H9 (cell line): Measurements from ENCODE around the gene NRG2. TPM values are rescaled to one million over a fixed set of nuclear protein-coding genes. Genes with fewer than 3 reads are reported as not detected.

ENCODE experiments used
- DNase-seq: peaks from one replicate; pipeline ENCODE4 v3.0.0-alpha.2; 2017
- H2AFZ ChIP-seq: one replicate; pipeline ENCODE4 v1.6.1; 2013; ENCODE audit warnings: mild to moderate bottlenecking, low read length, control low read depth, moderate library complexity
- H2AK5ac ChIP-seq: 2 replicates; pipeline ENCODE4 v1.6.1; 2013; ENCODE audit warnings: low read length, control low read depth, mixed read lengths; ENCODE audit not compliant: insufficient read length
- H2BK120ac ChIP-seq: one replicate; pipeline ENCODE4 v1.6.1; 2013; ENCODE audit warnings: low read depth, mild to moderate bottlenecking, low read length, control low read depth, inconsistent platforms; ENCODE audit not compliant: poor library complexity, severe bottlenecking
- H2BK12ac ChIP-seq: 2 replicates; pipeline ENCODE4 v1.6.1; 2013; ENCODE audit warnings: low read length, control low read depth, mixed read lengths, low read depth; ENCODE audit not compliant: insufficient read length
- H2BK15ac ChIP-seq: 2 replicates; pipeline ENCODE4 v1.6.1; 2013; ENCODE audit warnings: low read depth, low read length, control low read depth
- H2BK20ac ChIP-seq: one replicate; pipeline ENCODE4 v1.6.1; 2013; ENCODE audit warnings: low read depth, mild to moderate bottlenecking, low read length, control low read depth, inconsistent platforms; ENCODE audit not compliant: poor library complexity, severe bottlenecking
- H2BK5ac ChIP-seq: 2 replicates; pipeline ENCODE4 v1.6.1; 2013; ENCODE audit warnings: low read length, control low read depth, mixed read lengths; ENCODE audit not compliant: insufficient read length
- H3K14ac ChIP-seq: 2 replicates; pipeline ENCODE4 v1.6.1; 2013; ENCODE audit warnings: low read length, control low read depth; ENCODE audit not compliant: insufficient read depth
- H3K18ac ChIP-seq: 2 replicates; pipeline ENCODE4 v1.6.1; 2013; ENCODE audit warnings: low read depth, mild to moderate bottlenecking, mixed read lengths, low read length, control low read depth; ENCODE audit not compliant: insufficient read length
- H3K23ac ChIP-seq: 2 replicates; pipeline ENCODE4 v1.6.1; 2013; ENCODE audit warnings: low read length, control low read depth, mixed read lengths, low read depth; ENCODE audit not compliant: insufficient read length
- H3K23me2 ChIP-seq: 2 replicates; pipeline ENCODE4 v1.6.1; 2013; ENCODE audit warnings: low read depth, mild to moderate bottlenecking, mixed read lengths, low read length, control low read depth; ENCODE audit not compliant: insufficient read length, poor library complexity, severe bottlenecking
- H3K27ac ChIP-seq: 2 replicates; pipeline ENCODE4 v1.5.1; 2013; ENCODE audit warnings: low read length, control low read depth, mixed read lengths, low read depth; ENCODE audit not compliant: insufficient read length
- H3K27me3 ChIP-seq: 2 replicates; pipeline ENCODE4 v1.6.1; 2013; ENCODE audit warnings: low read length, control low read depth, inconsistent platforms; ENCODE audit not compliant: insufficient read depth
- H3K4ac ChIP-seq: 2 replicates; pipeline ENCODE4 v1.6.1; 2013; ENCODE audit warnings: low read depth, mild to moderate bottlenecking, control low read depth, inconsistent platforms, low read length, moderate library complexity
- H3K4me1 ChIP-seq: 2 replicates; pipeline ENCODE4 v1.6.1; 2013; ENCODE audit warnings: low read length, control low read depth, inconsistent platforms; ENCODE audit not compliant: insufficient read depth
- H3K4me2 ChIP-seq: 2 replicates; pipeline ENCODE4 v1.6.1; 2013; ENCODE audit warnings: low read length, control low read depth, mixed read lengths; ENCODE audit not compliant: insufficient read length, insufficient read depth
- H3K56ac ChIP-seq: 2 replicates; pipeline ENCODE4 v1.6.1; 2013; ENCODE audit warnings: low read depth, mild to moderate bottlenecking, mixed read lengths, low read length, control low read depth; ENCODE audit not compliant: insufficient read length
- H3K79me1 ChIP-seq: 2 replicates; pipeline ENCODE4 v1.6.1; 2013; ENCODE audit warnings: low read depth, mild to moderate bottlenecking, moderate library complexity, low read length, control low read depth, inconsistent platforms; ENCODE audit not compliant: insufficient read depth, poor library complexity, severe bottlenecking
- H3K79me2 ChIP-seq: 2 replicates; pipeline ENCODE4 v1.6.1; 2013; ENCODE audit warnings: low read length, control low read depth, inconsistent platforms; ENCODE audit not compliant: insufficient read depth
- H3K9ac ChIP-seq: 2 replicates; pipeline ENCODE4 v1.6.1; 2013; ENCODE audit warnings: low read length, control low read depth, mixed read lengths; ENCODE audit not compliant: insufficient read length; ENCODE audit errors: extremely low read depth
- H3K9me3 ChIP-seq: one replicate; pipeline ENCODE4 v1.6.1; 2013; ENCODE audit warnings: low read depth, low read length, inconsistent platforms; ENCODE audit not compliant: control insufficient read depth
- H3T11ph ChIP-seq: one replicate; pipeline ENCODE4 v1.6.1; 2013; ENCODE audit warnings: mild to moderate bottlenecking, low read length, control low read depth, inconsistent platforms
- H4K20me1 ChIP-seq: one replicate; pipeline ENCODE4 v1.6.1; 2013; ENCODE audit not compliant: control insufficient read depth, insufficient read length, insufficient read depth
- H4K5ac ChIP-seq: 2 replicates; pipeline ENCODE4 v1.6.1; 2013; ENCODE audit warnings: low read depth, mild to moderate bottlenecking, mixed read lengths, low read length, control low read depth; ENCODE audit not compliant: insufficient read length
- H4K8ac ChIP-seq: replicated peaks from 2 replicates; pipeline ENCODE4 v1.6.1; 2013; ENCODE audit warnings: low read length, control low read depth, mixed read lengths, low read depth; ENCODE audit not compliant: insufficient read length
- H4K91ac ChIP-seq: 2 replicates; pipeline ENCODE4 v1.6.1; 2013; ENCODE audit warnings: low read depth, mild to moderate bottlenecking, moderate library complexity, mixed read lengths, low read length, control low read depth; ENCODE audit not compliant: insufficient read length
- H3K27ac Mint-ChIP-seq, 3 experiments: 2 replicates in 2 of 3; 3 replicates in 1 of 3; pipeline ENCODE4 v1.8.0; 2020 to 2021; ENCODE audit warnings: mixed read lengths in 3 of 3, mild to moderate bottlenecking in 1 of 3, moderate library complexity in 1 of 3
- H3K27me3 Mint-ChIP-seq: 2 replicates; pipeline ENCODE4 v1.8.0; 2021; ENCODE audit warnings: low read depth, mild to moderate bottlenecking, moderate library complexity, mixed read lengths
- H3K36me3 Mint-ChIP-seq, 3 experiments: 2 replicates in 2 of 3; 3 replicates in 1 of 3; pipeline ENCODE4 v1.8.0; 2020 to 2021; ENCODE audit warnings: low read depth in 3 of 3, mixed read lengths in 3 of 3; ENCODE audit not compliant: insufficient read depth in 1 of 3
- H3K4me1 Mint-ChIP-seq, 2 experiments: 2 replicates each; pipeline ENCODE4 v1.8.0; 2020; ENCODE audit warnings: mixed read lengths in 2 of 2
- H3K4me3 Mint-ChIP-seq, 2 experiments: 2 replicates in 1 of 2; 3 replicates in 1 of 2; pipeline ENCODE4 v1.8.0; 2020 to 2021; ENCODE audit warnings: mild to moderate bottlenecking in 2 of 2, mixed read lengths in 2 of 2, moderate library complexity in 1 of 2
- H3K9me3 Mint-ChIP-seq, 2 experiments: 2 replicates in 1 of 2; 3 replicates in 1 of 2; pipeline ENCODE4 v1.8.0; 2020; ENCODE audit warnings: mild to moderate bottlenecking in 2 of 2, mixed read lengths in 2 of 2, moderate library complexity in 1 of 2
- WGBS: extraction: QIAGEN DNeasy Blood & Tissue Kit; methylation state at CpG from one replicate; pipeline ENCODE4 v1.1.7; 2013; ENCODE audit warnings: missing lambda C conversion rate, low lambda C conversion rate, mixed read lengths; ENCODE audit not compliant: insufficient read length; ENCODE audit errors: extremely low coverage; 5-methylcytosine and 5-hydroxymethylcytosine counted together
- total RNA-seq: library from RNA; stranded (reverse); gene quantifications from 2 replicates; pipeline ENCODE4 v1.2.1, GENCODE V29; 2021
- TF ChIP-seq, protein P1 (sequence below): fragments of 200-600 bp; sonication (generic); conservative IDR thresholded peaks from 3 replicates; pipeline ENCODE4 v1.8.0; 2021; ENCODE audit warnings: antibody characterized with exemption, mild to moderate bottlenecking

Gene NRG2
- total RNA-seq, 1 experiment from 2014 or later: not detected

DNA sequence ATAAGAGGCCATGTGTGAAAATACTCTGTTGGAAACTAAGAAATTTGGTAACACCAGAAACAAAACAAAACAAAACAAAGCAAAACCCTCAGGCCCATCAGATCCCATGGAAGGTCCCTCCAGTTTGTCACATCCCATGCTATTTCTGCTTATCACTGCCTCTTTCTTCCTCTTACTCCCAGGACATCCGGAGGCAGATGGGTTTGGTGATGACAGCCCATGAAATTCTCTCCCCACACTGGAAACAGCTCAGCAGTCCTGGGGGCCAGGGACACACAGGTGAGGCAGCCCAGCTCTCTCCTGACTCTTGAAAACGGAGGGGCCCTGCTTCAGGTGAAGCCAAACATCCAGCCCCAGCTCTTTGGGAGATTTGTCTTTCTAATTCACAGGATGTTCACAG lies 63.2 kb downstream of the NRG2 start:
- Histone ChIP-seq H4K5ac (no peak overlapping the region), H3K79me2 (no peaks in the 10 kb centered on the region), H3K4me2 (no peak overlapping the region), H2BK15ac (no peak overlapping the region), H3K14ac (no peak overlapping the region), H3K4ac (no peak overlapping the region), H3K9me3 (no peaks in the 10 kb centered on the region), H3K27ac (no peak overlapping the region), H4K91ac (no peak overlapping the region), H2BK12ac (no peak overlapping the region), H2AFZ (no peak overlapping the region), H3K18ac (no peak overlapping the region), H2BK20ac (no peak overlapping the region), H3K9ac (no peak overlapping the region), H3K23ac (no peak overlapping the region), H3K23me2 (no peaks in the 10 kb centered on the region), H2BK5ac (no peak overlapping the region), H2BK120ac (no peak overlapping the region), H3T11ph (no peak overlapping the region), H4K20me1 (peaks cover 4% of the 10 kb centered on the region), H2AK5ac (no peak overlapping the region), H3K27me3 (no peaks in the 10 kb centered on the region), H3K56ac (no peak overlapping the region), H3K79me1 (no peaks in the 10 kb centered on the region), H4K8ac (no peak overlapping the region), H3K4me1 (no peaks in the 10 kb centered on the region)
- no CpG with 5 or more reads among the region's 2 CpGs for WGBS
- no peak overlapping the region for H3K4me3 Mint-ChIP-seq
- H3K27ac Mint-ChIP-seq: no peak overlapping the region
- DNase-seq: no peak
- H3K27me3 Mint-ChIP-seq: peaks cover 57% of the 10 kb centered on the region
- TF ChIP-seq, protein P1, sequence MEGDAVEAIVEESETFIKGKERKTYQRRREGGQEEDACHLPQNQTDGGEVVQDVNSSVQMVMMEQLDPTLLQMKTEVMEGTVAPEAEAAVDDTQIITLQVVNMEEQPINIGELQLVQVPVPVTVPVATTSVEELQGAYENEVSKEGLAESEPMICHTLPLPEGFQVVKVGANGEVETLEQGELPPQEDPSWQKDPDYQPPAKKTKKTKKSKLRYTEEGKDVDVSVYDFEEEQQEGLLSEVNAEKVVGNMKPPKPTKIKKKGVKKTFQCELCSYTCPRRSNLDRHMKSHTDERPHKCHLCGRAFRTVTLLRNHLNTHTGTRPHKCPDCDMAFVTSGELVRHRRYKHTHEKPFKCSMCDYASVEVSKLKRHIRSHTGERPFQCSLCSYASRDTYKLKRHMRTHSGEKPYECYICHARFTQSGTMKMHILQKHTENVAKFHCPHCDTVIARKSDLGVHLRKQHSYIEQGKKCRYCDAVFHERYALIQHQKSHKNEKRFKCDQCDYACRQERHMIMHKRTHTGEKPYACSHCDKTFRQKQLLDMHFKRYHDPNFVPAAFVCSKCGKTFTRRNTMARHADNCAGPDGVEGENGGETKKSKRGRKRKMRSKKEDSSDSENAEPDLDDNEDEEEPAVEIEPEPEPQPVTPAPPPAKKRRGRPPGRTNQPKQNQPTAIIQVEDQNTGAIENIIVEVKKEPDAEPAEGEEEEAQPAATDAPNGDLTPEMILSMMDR: no peak
- H3K36me3 Mint-ChIP-seq: no peaks in the 10 kb centered on the region
- H3K4me1 Mint-ChIP-seq: peaks cover 12 to 13% of the 10 kb centered on the region in 2 experiments
- no peaks in the 10 kb centered on the region for H3K9me3 Mint-ChIP-seq
